Vagina (tissue), 2 donors: ENCODE results near the gene NEDD4.

Experiments
- CTCF ChIP-seq, 3 experiments: fragments of 450-650 bp in 2 of 3; fragments of 200-600 bp in 1 of 3; sonication (generic) in 1 of 3; IDR thresholded peaks; one replicate each; pipeline ENCODE4 v1.5.1; 2017 to 2019; ENCODE audit warnings: antibody characterized with exemption in 3 of 3, mild to moderate bottlenecking in 2 of 3, moderate library complexity in 2 of 3
- POLR2A ChIP-seq, 2 donors: fragments of 450-650 bp; IDR thresholded peaks; one replicate each; pipeline ENCODE4 v1.6.1; 2017; ENCODE audit warnings: antibody characterized with exemption in 2 of 2, mild to moderate bottlenecking in 2 of 2, moderate library complexity in 2 of 2

DNA sequence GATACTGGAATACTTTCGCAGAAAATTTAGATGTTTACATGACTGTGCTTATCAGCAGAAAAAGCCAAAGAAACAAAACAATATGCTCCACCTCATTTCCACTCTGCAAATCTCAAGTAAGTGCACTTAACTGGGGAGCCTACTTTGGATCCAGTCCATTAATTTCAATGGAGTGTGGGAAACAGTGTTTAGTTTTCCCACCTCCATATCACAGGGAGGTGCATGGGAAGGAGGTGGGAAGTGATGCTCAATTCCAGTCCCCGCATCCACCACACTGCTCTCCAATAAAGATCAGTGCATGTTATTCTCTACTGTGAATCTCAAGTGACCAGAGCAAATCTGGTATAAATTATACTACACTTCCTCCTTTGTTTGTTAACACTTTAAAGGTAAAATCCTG is 2.9 kb downstream of the NEDD4 start:
- TF ChIP-seq CTCF (IDR thresholded peaks at IDR 0.05) (no peak), POLR2A (IDR thresholded peaks at IDR 0.05) (no peak)
